DOHH2 (cell line): ENCODE measurements around the gene KLF16.
"Not testable (repeated sequence)": the region's sequence is repeated elsewhere in the genome, so short reads cannot be mapped to it uniquely, and the experiment has no call there.

Source experiments
- H3F3A ChIP-seq: fragments of 200-600 bp; sonication (generic), shearing (Covaris generic); 2 replicates; pipeline ENCODE4 v1.6.0; 2016; ENCODE audit warnings: antibody characterized with exemption, mild to moderate bottlenecking; ENCODE audit not compliant: control insufficient read depth, insufficient read depth
- H3K27ac ChIP-seq: fragments of 200-600 bp; sonication (generic); 2 replicates; pipeline ENCODE4 v1.5.1; 2014; ENCODE audit warnings: low read depth, mild to moderate bottlenecking, low read length, moderate library complexity
- H3K27me3 ChIP-seq: fragments of 200-600 bp; sonication (generic); 2 replicates; pipeline ENCODE4 v1.6.1; 2014; ENCODE audit warnings: mild to moderate bottlenecking, low read length, mixed read lengths; ENCODE audit not compliant: control insufficient read depth
- H3K36me3 ChIP-seq: fragments of 200-600 bp; sonication (generic); 2 replicates; pipeline ENCODE4 v1.6.1; 2014; ENCODE audit warnings: mild to moderate bottlenecking, low read length, moderate library complexity, mixed read lengths; ENCODE audit not compliant: control insufficient read depth
- H3K4me1 ChIP-seq: fragments of 200-600 bp; sonication (generic); 2 replicates; pipeline ENCODE4 v1.6.1; 2014; ENCODE audit warnings: mild to moderate bottlenecking, low read length, mixed read lengths; ENCODE audit not compliant: control insufficient read depth
- H3K4me2 ChIP-seq: fragments of 200-600 bp; sonication (generic); 2 replicates; pipeline ENCODE4 v1.6.0; 2014; ENCODE audit warnings: mild to moderate bottlenecking, low read length, moderate library complexity
- H3K4me3 ChIP-seq: fragments of 200-600 bp; sonication (generic); 2 replicates; pipeline ENCODE4 v1.5.1; 2014; ENCODE audit warnings: mild to moderate bottlenecking, low read length, mixed read lengths
- H3K79me2 ChIP-seq: fragments of 200-600 bp; sonication (generic); 2 replicates; pipeline ENCODE4 v1.6.1; 2014; ENCODE audit warnings: mild to moderate bottlenecking, low read length, mixed read lengths; ENCODE audit not compliant: control insufficient read depth
- H3K9me2 ChIP-seq: fragments of 200-600 bp; sonication (generic); replicated peaks from 2 replicates; pipeline ENCODE4 v1.6.1; 2014; ENCODE audit warnings: mild to moderate bottlenecking, low read length, mixed read lengths; ENCODE audit not compliant: control insufficient read depth
- H3K9me3 ChIP-seq: fragments of 200-600 bp; sonication (generic); 2 replicates; pipeline ENCODE4 v1.6.1; 2014; ENCODE audit warnings: antibody characterized with exemption, low read length, mixed read lengths; ENCODE audit not compliant: control insufficient read depth, insufficient read depth
- H4K20me1 ChIP-seq: fragments of 200-600 bp; sonication (generic); 2 replicates; pipeline ENCODE4 v1.6.0; 2014; ENCODE audit warnings: low read depth, mild to moderate bottlenecking, antibody characterized with exemption, low read length, moderate library complexity; ENCODE audit not compliant: control insufficient read depth, insufficient read depth
- EZH2phosphoT487 ChIP-seq: fragments of 200-600 bp; sonication (generic); IDR thresholded peaks from 2 replicates; pipeline ENCODE4 v1.6.1; 2017; ENCODE audit warnings: borderline replicate concordance, mild to moderate bottlenecking, antibody characterized with exemption, low read length, moderate library complexity, mixed read lengths
- TF ChIP-seq, protein P1 (sequence below): fragments of 200-600 bp; sonication (generic); IDR thresholded peaks from one replicate; pipeline ENCODE4 v1.5.1; 2014; ENCODE audit warnings: antibody characterized with exemption, mild to moderate bottlenecking, low read depth, low read length; ENCODE audit not compliant: poor library complexity, severe bottlenecking

The KLF16 gene

DNA sequence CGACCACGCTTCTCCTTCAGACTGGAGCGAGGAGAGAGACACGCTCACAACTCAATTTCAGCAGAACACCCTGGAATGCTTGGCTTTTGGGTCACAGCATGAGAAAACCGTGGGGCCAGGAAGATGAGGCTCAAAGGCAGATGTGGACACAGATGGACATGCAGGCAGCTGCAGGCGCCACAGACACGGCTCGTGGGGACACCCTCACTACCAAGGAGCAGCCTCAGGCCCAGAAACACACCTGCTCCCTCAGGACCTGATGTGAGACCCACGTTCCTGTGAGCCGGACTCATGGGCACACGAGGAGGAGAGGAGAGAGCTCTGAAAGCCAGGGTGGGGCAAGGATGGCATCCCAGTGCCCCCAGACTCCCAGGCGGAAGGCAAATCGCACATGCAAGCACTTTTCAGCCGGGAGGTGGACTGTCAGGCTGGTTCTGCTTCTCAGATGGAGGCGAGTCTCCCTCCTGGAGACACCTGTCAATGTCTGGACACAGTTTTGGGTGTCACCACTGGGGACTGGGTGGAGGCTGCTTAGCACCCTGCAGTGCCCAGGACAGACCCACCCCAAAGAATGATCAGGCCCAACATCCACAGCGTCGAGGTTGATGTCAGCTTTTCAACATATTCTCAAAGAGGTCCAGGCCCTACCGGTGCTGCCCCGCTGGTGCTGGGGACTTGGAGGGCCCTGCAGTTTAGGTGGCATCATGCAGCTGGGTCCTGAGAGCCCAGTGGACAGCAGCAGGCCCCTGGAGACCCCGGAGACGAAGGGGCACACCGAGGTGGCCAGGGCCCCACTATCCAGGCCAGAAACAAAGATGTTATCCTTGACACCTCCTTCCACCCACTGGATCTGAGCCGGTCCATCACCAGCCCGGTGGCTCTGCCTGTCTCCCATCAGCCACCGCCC lies 19.7 kb upstream of the KLF16 start:
- H3K4me1 ChIP-seq = peaks cover 35% of the 10 kb centered on the region
- H3K4me3 ChIP-seq = peak overlapping the region; percentile 99
- peak overlapping the region; percentile 41 for H3K27ac ChIP-seq
- peak overlapping the region; percentile 98 for H3K4me2 ChIP-seq
- H3K27me3 ChIP-seq = no peaks in the 10 kb centered on the region
- peaks cover 26% of the 10 kb centered on the region for H4K20me1 ChIP-seq
- no peaks in the 10 kb centered on the region for H3K9me2 ChIP-seq
- TF ChIP-seq EZH2phosphoT487 = no peak
- H3K79me2 ChIP-seq = peaks cover 47% of the 10 kb centered on the region
- H3F3A ChIP-seq = no peaks in the 10 kb centered on the region
- no peaks in the 10 kb centered on the region for H3K9me3 ChIP-seq
- peaks cover 17% of the 10 kb centered on the region for H3K36me3 ChIP-seq

DNA sequence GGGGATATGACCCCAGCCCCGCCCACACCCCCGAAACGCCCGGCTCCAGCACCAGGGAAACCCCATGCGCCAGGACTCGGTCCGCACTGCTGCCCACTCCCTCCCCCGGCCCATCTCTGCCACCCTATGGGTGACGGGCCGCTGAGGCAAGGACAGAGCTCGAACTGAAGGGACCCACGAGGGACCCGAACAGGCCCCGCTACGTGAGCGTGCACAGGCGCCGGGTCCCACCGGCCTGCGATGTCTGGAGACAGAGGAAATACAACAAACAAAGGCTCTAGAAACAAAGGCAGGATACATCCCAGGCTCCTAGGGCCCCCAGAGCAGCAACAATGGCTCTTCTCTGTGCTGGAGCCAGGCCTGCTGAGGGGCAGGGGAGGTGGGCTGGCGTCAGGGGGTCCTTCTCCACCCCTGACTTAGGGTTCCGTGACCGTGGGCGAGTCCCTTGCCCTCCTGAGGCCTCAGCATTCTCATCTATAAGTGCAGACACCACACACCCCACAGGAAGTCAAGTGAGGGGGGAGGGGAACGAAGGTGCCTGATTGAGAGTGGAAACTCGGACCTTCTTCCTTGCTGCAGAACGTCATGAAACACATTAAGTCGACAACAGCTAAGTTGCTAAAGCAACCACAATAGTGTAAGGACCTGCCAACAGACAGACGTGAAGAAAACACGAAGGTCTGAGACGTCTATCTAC lies 18.9 kb upstream of the KLF16 start:
- TF ChIP-seq, protein P1, sequence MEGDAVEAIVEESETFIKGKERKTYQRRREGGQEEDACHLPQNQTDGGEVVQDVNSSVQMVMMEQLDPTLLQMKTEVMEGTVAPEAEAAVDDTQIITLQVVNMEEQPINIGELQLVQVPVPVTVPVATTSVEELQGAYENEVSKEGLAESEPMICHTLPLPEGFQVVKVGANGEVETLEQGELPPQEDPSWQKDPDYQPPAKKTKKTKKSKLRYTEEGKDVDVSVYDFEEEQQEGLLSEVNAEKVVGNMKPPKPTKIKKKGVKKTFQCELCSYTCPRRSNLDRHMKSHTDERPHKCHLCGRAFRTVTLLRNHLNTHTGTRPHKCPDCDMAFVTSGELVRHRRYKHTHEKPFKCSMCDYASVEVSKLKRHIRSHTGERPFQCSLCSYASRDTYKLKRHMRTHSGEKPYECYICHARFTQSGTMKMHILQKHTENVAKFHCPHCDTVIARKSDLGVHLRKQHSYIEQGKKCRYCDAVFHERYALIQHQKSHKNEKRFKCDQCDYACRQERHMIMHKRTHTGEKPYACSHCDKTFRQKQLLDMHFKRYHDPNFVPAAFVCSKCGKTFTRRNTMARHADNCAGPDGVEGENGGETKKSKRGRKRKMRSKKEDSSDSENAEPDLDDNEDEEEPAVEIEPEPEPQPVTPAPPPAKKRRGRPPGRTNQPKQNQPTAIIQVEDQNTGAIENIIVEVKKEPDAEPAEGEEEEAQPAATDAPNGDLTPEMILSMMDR = no peak
- no peak for TF ChIP-seq EZH2phosphoT487
- no peaks in the 10 kb centered on the region for H3K9me2 ChIP-seq
- H3K36me3 ChIP-seq = peaks cover 17% of the 10 kb centered on the region
- H3K4me3 ChIP-seq = peak overlapping the region; percentile 99
- peaks cover 26% of the 10 kb centered on the region for H4K20me1 ChIP-seq
- H3K27ac ChIP-seq = peak overlapping the region; percentile 41
- peaks cover 35% of the 10 kb centered on the region for H3K4me1 ChIP-seq
- no peaks in the 10 kb centered on the region for H3F3A ChIP-seq
- H3K79me2 ChIP-seq = peaks cover 47% of the 10 kb centered on the region
- no peaks in the 10 kb centered on the region for H3K27me3 ChIP-seq
- H3K9me3 ChIP-seq = no peaks in the 10 kb centered on the region
- peak overlapping the region; percentile 98 for H3K4me2 ChIP-seq

DNA sequence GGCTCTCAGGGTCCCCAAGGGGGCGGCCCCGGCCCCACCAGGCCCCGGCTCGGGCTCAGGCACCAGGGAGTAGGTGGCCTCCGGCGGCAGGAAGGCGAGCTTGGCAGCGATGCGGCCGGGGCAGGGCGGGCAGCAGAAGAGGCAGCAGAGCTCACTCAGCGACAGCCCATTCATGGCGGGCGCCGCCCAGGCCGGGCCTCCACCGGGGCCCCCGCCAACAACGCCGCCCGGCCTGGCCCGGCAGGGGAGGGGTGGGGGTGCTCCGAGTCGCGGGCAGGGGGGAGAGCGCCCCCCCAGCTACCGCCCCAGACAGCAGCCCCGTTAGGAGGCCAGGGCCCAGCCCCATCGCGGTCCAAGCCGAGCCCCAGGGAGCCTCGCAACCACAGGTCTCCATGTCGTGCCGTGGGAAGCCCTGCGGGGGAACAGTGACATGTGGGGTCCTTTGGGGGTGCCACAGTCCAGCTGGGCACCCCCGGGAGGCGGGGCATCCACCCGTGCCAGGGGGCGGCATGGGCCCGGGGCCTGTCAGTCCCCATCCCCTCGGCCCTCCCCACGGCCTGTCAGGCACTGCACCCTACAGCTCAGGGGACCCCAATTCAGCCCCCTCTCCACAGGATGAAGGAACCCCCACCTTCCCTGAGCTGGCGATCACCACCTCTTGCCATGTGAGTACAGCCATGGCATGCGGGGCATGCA lies 18.2 kb upstream of the KLF16 start:
- not testable (repeated sequence) for H3K4me3 ChIP-seq, H3K27me3 ChIP-seq, H3K27ac ChIP-seq, H3K9me2 ChIP-seq, H3K9me3 ChIP-seq, H3F3A ChIP-seq
- Histone ChIP-seq H3K36me3 (peaks cover 17% of the 10 kb centered on the region), H3K4me1 (peaks cover 36% of the 10 kb centered on the region), H4K20me1 (peaks cover 26% of the 10 kb centered on the region), H3K79me2 (peaks cover 47% of the 10 kb centered on the region), H3K4me2 (peak overlapping the region; percentile 98; the same call in 1 of the 2 replicates)

DNA sequence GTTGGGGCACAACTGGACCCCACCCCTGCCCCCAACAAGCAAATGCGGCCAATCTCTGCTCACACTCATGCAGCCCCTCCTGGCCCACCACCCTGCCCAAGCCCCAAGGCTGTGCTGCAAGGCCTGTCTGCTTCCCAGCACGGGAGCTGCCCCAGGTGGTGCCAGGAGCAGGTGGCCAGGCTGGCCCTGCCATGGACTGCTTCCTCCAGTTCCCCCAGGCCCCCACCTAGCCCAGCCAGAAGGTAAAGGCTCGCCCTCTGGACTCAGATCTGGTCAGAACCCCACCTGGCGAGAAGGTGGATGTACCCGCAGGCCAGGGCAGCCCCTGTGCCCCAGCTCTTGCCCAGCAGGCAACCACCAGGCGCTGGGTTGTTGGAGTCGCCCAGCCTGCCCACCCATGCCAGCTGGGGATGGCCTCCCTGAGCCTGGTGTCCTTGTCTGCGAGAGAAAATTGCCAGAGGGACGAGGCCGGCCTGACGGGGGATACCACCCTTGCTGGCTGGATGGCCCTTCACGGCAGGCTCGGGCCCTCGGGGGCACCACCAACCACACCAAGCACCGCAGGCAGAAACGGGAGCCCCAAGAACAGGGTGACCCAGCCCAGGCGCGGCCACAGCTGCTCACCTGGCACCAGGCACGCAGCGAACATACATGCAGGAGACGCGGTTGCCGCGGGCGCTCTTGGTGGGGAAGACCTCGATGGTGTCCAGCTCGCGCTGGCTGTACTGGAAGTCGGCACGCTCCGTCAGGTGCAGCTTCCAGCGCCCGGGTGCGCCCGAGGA lies 17.4 kb upstream of the KLF16 start:
- Histone ChIP-seq H3K36me3 (peaks cover 18% of the 10 kb centered on the region), H3K4me1 (peaks cover 39% of the 10 kb centered on the region), H3K4me3 (no peak overlapping the region), H3K79me2 (peaks cover 54% of the 10 kb centered on the region), H3K4me2 (no peak overlapping the region), H3F3A (no peaks in the 10 kb centered on the region), H3K27me3 (no peaks in the 10 kb centered on the region), H3K9me3 (no peaks in the 10 kb centered on the region), H3K27ac (no peak overlapping the region), H3K9me2 (no peaks in the 10 kb centered on the region), H4K20me1 (peaks cover 26% of the 10 kb centered on the region)
- no peak for TF ChIP-seq EZH2phosphoT487

DNA sequence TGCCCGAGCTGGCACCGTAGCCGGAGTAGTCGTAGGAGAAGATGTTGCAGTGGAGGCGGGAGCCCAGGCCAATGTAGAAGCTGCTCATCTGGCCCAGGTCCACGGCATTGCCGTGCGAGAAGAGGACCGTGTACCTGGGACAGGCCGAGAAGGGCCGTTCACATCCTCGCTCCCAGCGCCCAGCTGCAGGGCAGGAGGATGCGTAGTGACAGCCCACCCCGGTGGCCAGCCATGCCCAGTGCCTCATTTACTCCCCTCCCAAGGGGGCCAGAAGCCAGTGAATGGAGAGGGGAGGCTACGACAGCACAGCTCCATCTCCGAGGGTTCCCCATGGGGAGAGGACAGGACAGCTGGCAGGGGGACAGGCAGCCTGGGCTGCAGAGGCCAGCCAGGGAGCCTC lies 16.6 kb upstream of the KLF16 start:
- H3K79me2 ChIP-seq = peaks cover 61% of the 10 kb centered on the region
- not testable (repeated sequence) for H3F3A ChIP-seq, H3K27ac ChIP-seq, H3K27me3 ChIP-seq, H3K9me3 ChIP-seq, H3K9me2 ChIP-seq, H3K4me2 ChIP-seq, H3K4me3 ChIP-seq
- peaks cover 23% of the 10 kb centered on the region for H3K36me3 ChIP-seq
- H3K4me1 ChIP-seq = peaks cover 36% of the 10 kb centered on the region
- peaks cover 26% of the 10 kb centered on the region for H4K20me1 ChIP-seq

DNA sequence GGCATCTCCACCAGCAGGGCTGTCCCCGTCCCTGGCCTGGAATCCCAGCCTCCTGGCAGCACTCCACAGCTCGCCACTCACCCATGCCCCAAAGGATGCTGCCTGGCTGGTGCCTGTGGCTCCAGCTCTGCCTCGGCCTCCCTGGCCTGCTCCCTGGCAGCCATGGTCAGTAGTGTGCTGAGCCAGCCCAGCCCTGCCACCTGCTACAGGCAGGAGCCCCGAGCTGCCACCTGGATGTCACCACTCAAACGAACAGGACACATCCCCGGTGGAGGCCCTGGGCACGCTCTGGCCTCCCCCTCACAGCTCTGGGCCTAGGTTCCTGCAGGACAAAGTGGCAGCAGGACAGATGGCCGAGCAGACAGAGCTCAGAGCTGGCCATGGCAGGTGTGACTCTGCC lies 15.2 kb upstream of the KLF16 start:
- H3K9me2 ChIP-seq, H3K4me2 ChIP-seq, H3K9me3 ChIP-seq, H3K27me3 ChIP-seq, H3K4me3 ChIP-seq, H3F3A ChIP-seq, H3K27ac ChIP-seq: not testable (repeated sequence)
- H3K4me1 ChIP-seq = peaks cover 33% of the 10 kb centered on the region
- peaks cover 28% of the 10 kb centered on the region for H3K36me3 ChIP-seq
- peaks cover 61% of the 10 kb centered on the region for H3K79me2 ChIP-seq
- peaks cover 22% of the 10 kb centered on the region; the same call in 1 of the 2 replicates for H4K20me1 ChIP-seq
